Activated CD8-positive, alpha-beta T cell treated with anti-CD3 and anti-CD28 coated beads, Interleukin-2, amount 10 ng/mL, durations not matched to agents 7 days and 5 days (primary cell): Measurements from ENCODE around the gene KRT72. TPM values are rescaled to one million over a fixed set of nuclear protein-coding genes. Genes with fewer than 3 reads are reported as not detected.

ENCODE experiments used
- ATAC-seq: fragments of 150-1000 bp; cut with Tn5 transposase; one replicate; pipeline ENCODE4 v1.10.0; 2021; ENCODE audit warnings: moderate library complexity
- CTCF ChIA-PET: fragments of 350-600 bp; sonication (Branson Sonifier 250); formaldehyde crosslinking; loops from one replicate; lab custom pipeline; 2021; ENCODE audit warnings: antibody characterized with exemption; lab: Charles Lee
- POLR2A ChIA-PET: fragments of 350-600 bp; sonication (Branson Sonifier 250); formaldehyde crosslinking; loops from one replicate; lab custom pipeline; 2021; ENCODE audit warnings: antibody characterized with exemption; lab: Charles Lee
- DNase-seq: peaks from one replicate; pipeline ENCODE4 v3.0.0-alpha.2; 2020
- H3K27ac Mint-ChIP-seq: one replicate; pipeline ENCODE4 v1.8.0; 2021; ENCODE audit warnings: mild to moderate bottlenecking, mixed read lengths
- H3K27me3 Mint-ChIP-seq: one replicate; pipeline ENCODE4 v1.8.0; 2021; ENCODE audit warnings: low read depth, mixed read lengths
- H3K36me3 Mint-ChIP-seq: one replicate; pipeline ENCODE4 v1.8.0; 2021; ENCODE audit warnings: low read depth, mixed read lengths
- H3K4me1 Mint-ChIP-seq: one replicate; pipeline ENCODE4 v1.8.0; 2021; ENCODE audit warnings: low read depth, mixed read lengths
- H3K4me3 Mint-ChIP-seq: one replicate; pipeline ENCODE4 v1.8.0; 2021; ENCODE audit warnings: mild to moderate bottlenecking, mixed read lengths
- H3K9me3 Mint-ChIP-seq: one replicate; pipeline ENCODE4 v1.8.0; 2022; ENCODE audit warnings: mixed read lengths; ENCODE audit not compliant: insufficient read depth
- total RNA-seq, 2 experiments: library from RNA; stranded (reverse); gene quantifications; one replicate each; pipeline ENCODE4 v1.2.3, GENCODE V29; 2021

The KRT72 gene
- total RNA-seq, 2 experiments from 2014 or later = 0.40 to 0.44 TPM

DNA sequence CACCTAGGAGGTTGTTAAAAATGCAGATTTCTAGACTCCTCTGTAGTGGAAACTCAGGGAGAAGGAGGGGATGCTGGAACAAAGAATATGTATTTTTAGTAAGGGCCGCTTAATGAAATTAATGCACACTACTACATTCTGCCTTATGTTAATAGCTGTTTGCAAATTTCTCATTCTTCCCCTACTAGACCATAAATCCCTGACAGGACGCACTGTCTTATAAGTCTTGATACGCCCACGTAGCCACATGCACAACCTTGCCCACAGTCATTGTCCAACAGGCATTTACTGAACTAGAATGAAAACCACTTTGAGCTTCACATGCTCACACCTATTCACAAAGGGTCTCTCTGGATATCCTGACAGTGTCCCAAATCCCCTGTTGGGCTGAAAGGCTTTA, 40.2 kb upstream of the KRT72 start:
- peaks cover 5% of the 10 kb centered on the region for H3K9me3 Mint-ChIP-seq

DNA sequence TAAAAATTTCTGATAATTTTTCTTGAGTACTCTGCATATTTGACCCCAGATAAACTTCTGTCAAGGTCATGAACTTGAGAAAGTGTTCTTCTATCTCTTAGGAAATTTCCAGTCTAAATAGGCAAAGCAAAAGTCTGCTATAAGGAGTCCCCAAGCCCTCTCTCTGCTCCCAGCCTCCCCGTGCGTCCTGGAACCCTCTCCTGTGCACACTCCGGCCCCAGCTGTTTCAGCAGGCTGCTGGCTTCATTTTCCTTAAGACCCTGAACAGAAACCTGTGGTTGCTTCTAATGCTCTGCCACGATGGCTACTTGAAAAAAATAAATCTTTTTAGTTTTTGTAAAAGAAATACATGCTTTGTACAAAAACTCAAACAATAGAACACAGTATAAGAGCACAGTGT, 36.0 kb upstream of the KRT72 start:
- CTCF ChIA-PET = interaction anchor here (1.1 to 1.4 kb wide), 2 partner anchors 8 to 233 kb away, joined by 3 to 4 read pairs; no protein-coding TSS in a partner anchor
- peaks cover 6% of the 10 kb centered on the region for H3K36me3 Mint-ChIP-seq

More for the DNA sequence above, 40.2 kb upstream of the KRT72 start:
- H3K27me3 Mint-ChIP-seq = peaks cover 11% of the 10 kb centered on the region
- ChIA-PET POLR2A (no interaction called here), CTCF (interaction anchor here (1.2 to 2.5 kb wide), 4 partner anchors 8 to 225 kb away, joined by 3 to 11 read pairs (median 4); no protein-coding TSS in a partner anchor)
- DNase-seq (no peak), ATAC-seq (no peak)
- H3K4me1 Mint-ChIP-seq = peaks cover 45% of the 10 kb centered on the region
- no peak overlapping the region for H3K27ac Mint-ChIP-seq
- peaks cover 15% of the 10 kb centered on the region for H3K36me3 Mint-ChIP-seq
- no peak overlapping the region for H3K4me3 Mint-ChIP-seq

DNA sequence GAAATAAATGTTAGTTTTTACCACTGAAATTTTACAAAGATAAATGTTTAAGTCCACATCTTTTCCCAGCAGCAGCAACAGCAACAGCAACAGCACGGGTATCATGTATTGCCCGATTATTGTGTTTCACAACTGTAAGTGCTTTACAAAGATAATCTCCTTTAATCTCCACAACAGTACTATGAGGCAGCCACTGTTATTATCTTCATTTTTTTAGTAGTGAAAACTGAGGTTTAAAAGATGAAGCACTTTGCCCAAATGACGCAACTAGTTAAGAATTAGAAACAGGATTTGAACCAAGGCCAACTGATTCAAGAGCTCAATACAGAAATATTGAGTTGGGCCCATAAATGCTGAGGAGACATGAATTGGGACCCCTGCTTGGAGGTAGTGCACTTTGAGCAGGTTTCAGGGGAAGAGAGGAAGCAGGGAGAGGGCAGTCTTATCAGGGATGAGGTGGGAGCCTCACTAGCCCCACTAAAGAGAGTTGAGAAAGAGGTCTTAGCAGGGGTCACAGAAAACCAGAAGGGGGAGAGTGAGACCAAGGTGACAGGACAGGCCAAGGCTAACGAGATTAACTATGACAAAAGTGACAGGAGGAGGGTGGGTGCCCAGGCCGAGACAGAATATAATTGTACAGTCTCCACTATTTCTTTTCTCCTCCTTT, 35.5 kb upstream of the KRT72 start:
- Mint-ChIP-seq H3K36me3 (peaks cover 6% of the 10 kb centered on the region), H3K27ac (no peak overlapping the region), H3K27me3 (peaks cover 11% of the 10 kb centered on the region), H3K4me3 (no peak overlapping the region), H3K9me3 (no peaks in the 10 kb centered on the region), H3K4me1 (peaks cover 48% of the 10 kb centered on the region)
- DNase-seq (peak; percentile 9), ATAC-seq (no peak)
- ChIA-PET CTCF (interaction anchor here (1.1 to 1.4 kb wide), 2 partner anchors 8 to 234 kb away, joined by 3 to 4 read pairs; no protein-coding TSS in a partner anchor), POLR2A (interaction anchor here (0.6 kb wide), 1 partner anchor 9 kb away, joined by 3 read pairs; no protein-coding TSS in a partner anchor)

More for the DNA sequence above, 36.0 kb upstream of the KRT72 start:
- POLR2A ChIA-PET = no interaction called here
- ATAC-seq (no peak), DNase-seq (peak; percentile 9)
- no peak overlapping the region for H3K4me3 Mint-ChIP-seq
- H3K4me1 Mint-ChIP-seq = peaks cover 48% of the 10 kb centered on the region
- H3K27ac Mint-ChIP-seq = no peak overlapping the region
- H3K27me3 Mint-ChIP-seq = peaks cover 11% of the 10 kb centered on the region
- H3K9me3 Mint-ChIP-seq = no peaks in the 10 kb centered on the region

DNA sequence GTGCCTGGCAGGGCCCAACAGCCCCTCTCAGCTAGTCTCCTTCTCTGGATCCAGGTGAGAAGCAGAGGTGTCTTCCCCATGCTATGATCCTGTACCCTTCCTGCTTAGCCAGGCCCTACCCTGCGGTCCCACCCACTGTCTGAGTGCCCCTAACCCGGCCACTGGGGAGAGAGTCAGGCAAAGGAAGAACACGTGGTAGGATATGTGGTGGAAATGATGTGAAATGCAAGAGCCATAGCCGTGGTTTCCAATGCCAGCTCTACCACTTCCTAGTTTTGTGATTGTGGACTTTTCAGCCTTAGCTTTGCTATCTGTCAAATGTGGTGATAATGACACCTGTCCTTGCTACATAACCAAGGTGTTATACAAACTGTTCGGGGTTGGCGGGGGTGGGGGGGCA, 34.9 kb upstream of the KRT72 start:
- ChIA-PET CTCF (interaction anchor here (1.1 to 1.4 kb wide), 2 partner anchors 9 to 234 kb away, joined by 3 to 4 read pairs; no protein-coding TSS in a partner anchor), POLR2A (interaction anchor here (0.6 kb wide), 1 partner anchor 10 kb away, joined by 3 read pairs; no protein-coding TSS in a partner anchor)
- H3K27ac Mint-ChIP-seq = peak overlapping the region; percentile 62
- H3K4me1 Mint-ChIP-seq = peaks cover 50% of the 10 kb centered on the region
- no peaks in the 10 kb centered on the region for H3K9me3 Mint-ChIP-seq
- no peak overlapping the region for H3K4me3 Mint-ChIP-seq
- ATAC-seq = peak; percentile 45
- peaks cover 11% of the 10 kb centered on the region for H3K27me3 Mint-ChIP-seq
- H3K36me3 Mint-ChIP-seq = peaks cover 6% of the 10 kb centered on the region
- DNase-seq = peak; percentile 29

DNA sequence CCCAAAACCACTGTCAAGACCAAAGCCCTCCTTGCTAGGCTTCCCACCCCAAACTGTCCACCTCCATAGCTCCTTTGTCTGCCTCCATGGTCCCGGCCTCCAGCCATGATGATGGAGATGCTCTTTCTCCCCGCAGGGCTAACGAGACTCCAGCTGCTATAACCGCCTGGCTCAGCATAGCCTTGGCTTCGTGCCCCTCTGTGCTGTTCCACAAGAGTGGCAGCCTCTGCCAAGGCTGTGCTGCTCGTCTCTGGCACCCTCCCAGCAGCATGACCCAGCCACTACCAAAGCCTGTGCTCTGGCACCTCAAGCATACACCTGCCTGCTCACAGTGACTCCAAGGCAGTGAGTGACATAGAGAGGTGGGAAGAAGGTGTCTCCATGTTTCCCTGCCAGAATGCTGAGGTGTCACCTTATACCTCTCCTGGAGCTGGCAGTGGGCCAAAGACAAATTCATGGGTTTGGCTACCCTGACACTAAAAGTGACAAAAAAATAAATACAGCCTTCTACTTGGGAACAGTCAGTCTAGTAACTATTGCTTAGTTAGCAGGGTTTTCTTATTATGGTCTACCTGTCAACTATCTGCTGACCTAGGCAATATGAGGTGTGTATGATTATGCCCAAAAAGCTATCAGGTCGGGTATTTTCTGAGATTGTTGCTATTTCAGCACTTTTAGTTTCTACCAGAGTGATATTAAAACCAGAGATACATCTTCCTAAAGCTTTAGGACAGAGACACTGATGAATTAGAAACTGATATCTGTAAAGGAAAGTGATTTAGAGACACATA, 33.2 kb upstream of the KRT72 start:
- ChIA-PET POLR2A (interaction anchor here (1.2 to 2.2 kb wide), 2 partner anchors 11 to 22 kb away, joined by 4 to 10 read pairs; no protein-coding TSS in a partner anchor), CTCF (interaction anchor here (1.0 to 3.9 kb wide), 5 partner anchors 10 to 250 kb away, joined by 3 to 23 read pairs (median 4); no protein-coding TSS in a partner anchor)
- no peak overlapping the region for H3K4me3 Mint-ChIP-seq
- H3K27me3 Mint-ChIP-seq = peaks cover 5% of the 10 kb centered on the region
- peaks cover 5% of the 10 kb centered on the region for H3K36me3 Mint-ChIP-seq
- ATAC-seq (no peak), DNase-seq (peak; percentile 17)
- peaks cover 67% of the 10 kb centered on the region for H3K4me1 Mint-ChIP-seq
- H3K27ac Mint-ChIP-seq = peak overlapping the region; percentile 17
- no peaks in the 10 kb centered on the region for H3K9me3 Mint-ChIP-seq

DNA sequence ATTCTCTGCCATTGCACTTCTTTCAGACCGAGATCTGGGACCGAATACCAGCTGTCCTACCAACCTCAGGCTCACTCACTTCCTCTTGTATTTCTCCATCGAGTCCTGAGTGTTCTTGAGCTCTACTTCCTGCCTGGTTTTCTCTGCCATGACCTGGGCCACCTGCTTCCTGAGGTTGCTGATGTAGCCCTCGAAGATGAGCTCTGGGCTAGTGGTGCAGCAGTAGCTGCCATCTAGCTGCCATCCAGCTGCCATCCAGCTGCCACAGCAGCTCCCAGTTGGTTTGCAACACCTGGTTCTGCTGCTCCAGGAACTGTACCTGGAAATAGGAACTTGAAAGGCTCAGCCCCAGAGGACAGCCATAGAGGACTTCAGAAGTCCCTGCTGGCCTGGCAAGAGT, 32.1 kb upstream of the KRT72 start:
- peaks cover 4% of the 10 kb centered on the region for H3K36me3 Mint-ChIP-seq
- ATAC-seq = peak; percentile 87
- H3K4me1 Mint-ChIP-seq = peaks cover 70% of the 10 kb centered on the region
- no peaks in the 10 kb centered on the region for H3K9me3 Mint-ChIP-seq
- H3K27me3 Mint-ChIP-seq = no peaks in the 10 kb centered on the region
- ChIA-PET POLR2A (interaction anchor here (0.9 to 2.2 kb wide), 3 partner anchors 9 to 21 kb away, joined by 4 to 10 read pairs (median 4); no protein-coding TSS in a partner anchor), CTCF (interaction anchor here (0.6 to 3.9 kb wide), 9 partner anchors 9 to 251 kb away, joined by 3 to 23 read pairs (median 8); no protein-coding TSS in a partner anchor)
- no peak overlapping the region for H3K4me3 Mint-ChIP-seq
- peak overlapping the region; percentile 80 for H3K27ac Mint-ChIP-seq
- DNase-seq = peak; percentile 64

DNA sequence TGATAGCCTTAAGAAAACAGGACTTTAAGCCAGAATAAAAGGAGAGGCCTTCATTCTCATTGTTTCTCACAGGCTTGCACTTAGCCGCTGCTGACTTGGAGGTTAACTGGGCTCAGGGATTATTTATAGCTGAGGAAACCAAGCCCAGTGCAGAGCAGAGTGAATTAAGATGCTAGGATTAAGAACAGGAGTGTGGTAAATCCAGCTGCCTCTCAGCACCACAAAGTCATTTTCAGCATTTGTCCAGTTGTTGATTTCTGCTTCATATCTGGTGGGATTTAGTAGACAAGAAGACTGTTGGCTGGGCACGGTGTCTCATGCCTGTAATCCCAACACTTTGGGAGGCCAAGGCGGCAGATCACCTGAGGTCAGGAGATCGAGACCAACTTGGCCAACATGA, 31.4 kb upstream of the KRT72 start:
- peak; percentile 16 for DNase-seq
- Mint-ChIP-seq H3K4me3 (no peak overlapping the region), H3K4me1 (peaks cover 71% of the 10 kb centered on the region), H3K36me3 (peaks cover 4% of the 10 kb centered on the region), H3K27me3 (no peaks in the 10 kb centered on the region), H3K9me3 (no peaks in the 10 kb centered on the region), H3K27ac (peak overlapping the region; percentile 80)
- ChIA-PET CTCF (interaction anchor here (1.0 to 3.9 kb wide), 10 partner anchors 10 to 252 kb away, joined by 3 to 23 read pairs (median 6); no protein-coding TSS in a partner anchor), POLR2A (interaction anchor here (0.9 to 2.2 kb wide), 2 partner anchors 10 to 12 kb away, joined by 4 to 10 read pairs; no protein-coding TSS in a partner anchor)
- ATAC-seq = no peak

DNA sequence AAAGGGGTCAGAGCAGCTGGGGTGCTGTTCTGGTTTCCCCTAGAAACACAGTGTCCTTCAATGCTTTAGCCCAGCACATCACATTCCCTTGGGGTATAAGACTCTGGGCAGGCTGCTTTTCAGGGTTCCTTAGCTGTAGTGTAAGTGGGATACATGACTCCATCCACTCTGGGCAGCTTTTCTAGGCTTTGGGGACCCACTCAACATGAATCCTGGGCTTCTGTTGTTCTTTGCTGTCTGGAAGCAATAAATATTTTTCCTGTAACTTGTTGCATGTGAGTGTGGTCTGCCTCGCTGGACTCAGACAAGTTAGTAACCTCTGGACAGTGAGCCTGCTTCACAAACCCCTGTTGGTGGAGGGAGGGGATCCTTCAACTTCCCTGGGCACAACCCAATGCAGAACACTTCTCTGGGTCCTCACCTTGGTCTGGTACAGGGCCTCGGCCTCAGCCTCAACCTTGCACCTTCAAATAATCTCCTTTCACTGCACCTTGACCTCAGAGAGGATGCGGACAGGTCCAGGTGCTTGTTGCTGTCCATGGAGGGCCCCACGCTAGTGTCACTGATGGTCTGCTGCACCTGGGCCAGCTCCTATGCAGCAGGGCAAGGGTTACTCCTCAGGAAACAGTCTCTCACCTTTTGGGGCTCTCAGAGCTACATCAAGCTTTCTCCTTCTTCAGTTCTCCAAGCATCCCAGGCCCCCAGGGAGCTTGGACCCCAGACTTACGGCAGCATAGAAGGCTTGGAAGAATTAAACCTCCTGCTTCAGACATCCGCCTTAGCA, 30.6 kb upstream of the KRT72 start:
- Mint-ChIP-seq H3K4me1 (peaks cover 75% of the 10 kb centered on the region), H3K4me3 (no peak overlapping the region), H3K36me3 (peaks cover 4% of the 10 kb centered on the region), H3K27me3 (peaks cover 2% of the 10 kb centered on the region), H3K9me3 (no peaks in the 10 kb centered on the region), H3K27ac (no peak overlapping the region)
- ChIA-PET POLR2A (interaction anchor here (2.2 kb wide), 1 partner anchor 13 kb away, joined by 10 read pairs; no protein-coding TSS in a partner anchor), CTCF (interaction anchor here (0.6 to 3.9 kb wide), 6 partner anchors 10 to 252 kb away, joined by 3 to 23 read pairs (median 3); no protein-coding TSS in a partner anchor)
- ATAC-seq = no peak
- peak; percentile 16 for DNase-seq

DNA sequence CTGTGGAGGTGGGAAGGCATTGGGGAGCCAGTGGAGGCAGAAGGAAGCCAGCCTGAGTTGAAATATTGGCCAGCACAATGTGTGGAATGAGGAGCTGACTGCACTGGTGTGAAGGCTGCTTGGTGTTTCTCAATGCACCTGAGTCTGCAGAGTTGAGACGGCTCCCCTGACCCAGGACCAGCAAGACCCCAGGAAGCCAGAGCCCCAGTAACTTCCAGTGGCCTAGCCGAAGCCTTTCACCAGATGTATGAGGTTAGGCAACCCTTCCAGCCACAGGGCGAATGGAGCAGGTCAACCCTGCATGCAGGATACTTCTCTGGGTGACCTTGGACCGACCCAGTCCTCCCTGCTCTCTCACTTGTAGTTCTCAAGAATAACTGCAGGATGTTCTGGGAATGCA, 30.0 kb upstream of the KRT72 start:
- no peak overlapping the region for H3K4me3 Mint-ChIP-seq

DNA sequence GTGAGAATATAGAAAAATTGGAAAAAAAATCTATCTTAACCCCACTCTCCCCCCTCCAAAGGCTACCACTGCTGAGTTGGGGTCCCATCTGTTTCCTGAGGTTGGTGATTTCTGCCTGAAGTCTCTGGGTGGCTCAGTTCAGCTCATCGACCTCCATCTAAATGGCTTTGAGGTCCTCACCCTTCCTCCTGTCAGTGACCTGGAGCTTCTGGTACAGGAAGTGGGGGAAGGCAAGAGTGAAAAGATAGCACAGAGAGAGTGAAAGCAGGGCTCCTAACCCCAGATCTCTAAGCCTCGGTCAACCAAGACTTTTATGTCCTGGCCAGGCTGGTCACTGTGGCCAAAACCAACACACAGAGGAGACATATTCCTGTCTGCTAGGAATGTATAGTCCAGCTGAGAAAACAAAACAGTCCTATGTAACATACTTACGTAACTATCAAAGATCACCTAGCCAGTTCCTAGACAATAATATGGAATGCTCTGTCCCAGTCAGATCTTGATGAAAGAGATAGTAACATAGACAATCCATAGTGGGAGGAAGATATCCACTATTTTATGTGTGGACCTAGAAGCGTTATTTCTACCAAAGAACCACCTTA, 29.4 kb upstream of the KRT72 start:
- H3K27ac Mint-ChIP-seq = peak overlapping the region; percentile 79
- peak overlapping the region; percentile 7 for H3K4me3 Mint-ChIP-seq
- ATAC-seq (peak; percentile 52), DNase-seq (peak; percentile 24)
- CTCF ChIA-PET = interaction anchor here (0.7 to 1.5 kb wide), 4 partner anchors 20 to 253 kb away, joined by 3 to 4 read pairs (median 4); no protein-coding TSS in a partner anchor
- peaks cover 66% of the 10 kb centered on the region for H3K4me1 Mint-ChIP-seq
- H3K27me3 Mint-ChIP-seq = peaks cover 3% of the 10 kb centered on the region
- no peaks in the 10 kb centered on the region for H3K9me3 Mint-ChIP-seq
- peaks cover 4% of the 10 kb centered on the region for H3K36me3 Mint-ChIP-seq
- POLR2A ChIA-PET = no interaction called here

More for the DNA sequence above, 30.0 kb upstream of the KRT72 start:
- Mint-ChIP-seq H3K27me3 (peaks cover 3% of the 10 kb centered on the region), H3K27ac (peak overlapping the region; percentile 79), H3K9me3 (no peaks in the 10 kb centered on the region), H3K36me3 (peaks cover 4% of the 10 kb centered on the region), H3K4me1 (peaks cover 70% of the 10 kb centered on the region)
- ChIA-PET POLR2A (no interaction called here), CTCF (interaction anchor here (1.0 to 3.9 kb wide), 4 partner anchors 13 to 253 kb away, joined by 3 to 23 read pairs (median 4); no protein-coding TSS in a partner anchor)
- no peak for ATAC-seq
- DNase-seq = peak; percentile 13
